Right lobe of liver (tissue), 4 donors: ENCODE data around the gene TBCK.

ENCODE experiments used
- CTCF ChIP-seq, 4 donors: fragments of 200-600 bp in 3 of 4; fragments of 450-650 bp in 1 of 4; IDR thresholded peaks; one replicate each; pipeline versions ENCODE4 v1.5.1 to v1.8.0; 2016 to 2022; ENCODE audit warnings: antibody characterized with exemption in 4 of 4, mild to moderate bottlenecking in 2 of 4
- POLR2A ChIP-seq: fragments of 450-650 bp; IDR thresholded peaks from one replicate; pipeline ENCODE4 v1.6.1; 2017; ENCODE audit warnings: antibody characterized with exemption, mild to moderate bottlenecking
- donor health status: DM: no; HTN: no; CAD: no.
- donor health status: DM: no; HTN: no; CAD: no.
- donor health status: DM: no; HTN: yes; CAD: no.

GRCh38 chr4:106080376-106080775, 235.6 kb downstream of the TBCK start:
- TF ChIP-seq POLR2A: no peak
- no peak for TF ChIP-seq CTCF (IDR thresholded peaks at IDR 0.05)
